ENCODE results near the gene MGLL. TPM values are rescaled to one million over a fixed set of nuclear protein-coding genes. Genes with fewer than 3 reads are reported as not detected.
"Not testable (repeated sequence)": the region's sequence is repeated elsewhere in the genome, so short reads cannot be mapped to it uniquely, and the experiment has no call there.

Gene MGLL
- total and polyA plus RNA-seq, 2 donors: 23.4 to 83.0 TPM

GRCh38 chr3:127711021-127711695 lies 111.2 kb downstream of the MGLL start:
- WGBS: 81% methylated on average over 14 of the region's 14 CpGs
- Histone ChIP-seq H3K4me1 (ENCODE audit: insufficient read depth) (no peaks in the 10 kb centered on the region), H3K36me3 (ENCODE audit: insufficient read depth) (no peaks in the 10 kb centered on the region), H3K4me3 (ENCODE audit: low read depth, low read length) (no peak overlapping the region), H3K27ac (ENCODE audit: low read depth) (no peak overlapping the region)
- no peak for DNase-seq (ENCODE audit: extremely low spot score)

- Histone ChIP-seq H3K27ac (ENCODE audit: low read depth) (no peak overlapping the region), H3K36me3 (ENCODE audit: insufficient read depth) (no peaks in the 10 kb centered on the region), H3K4me1 (ENCODE audit: insufficient read depth) (no peaks in the 10 kb centered on the region), H3K4me3 (ENCODE audit: low read depth, low read length) (no peak overlapping the region)
- WGBS: 75% methylated on average over 18 of the region's 18 CpGs
- no peak for DNase-seq (ENCODE audit: extremely low spot score)
These were observed 112.0 kb downstream of the MGLL start for GRCh38 chr3:127710155-127710941.

DNA sequence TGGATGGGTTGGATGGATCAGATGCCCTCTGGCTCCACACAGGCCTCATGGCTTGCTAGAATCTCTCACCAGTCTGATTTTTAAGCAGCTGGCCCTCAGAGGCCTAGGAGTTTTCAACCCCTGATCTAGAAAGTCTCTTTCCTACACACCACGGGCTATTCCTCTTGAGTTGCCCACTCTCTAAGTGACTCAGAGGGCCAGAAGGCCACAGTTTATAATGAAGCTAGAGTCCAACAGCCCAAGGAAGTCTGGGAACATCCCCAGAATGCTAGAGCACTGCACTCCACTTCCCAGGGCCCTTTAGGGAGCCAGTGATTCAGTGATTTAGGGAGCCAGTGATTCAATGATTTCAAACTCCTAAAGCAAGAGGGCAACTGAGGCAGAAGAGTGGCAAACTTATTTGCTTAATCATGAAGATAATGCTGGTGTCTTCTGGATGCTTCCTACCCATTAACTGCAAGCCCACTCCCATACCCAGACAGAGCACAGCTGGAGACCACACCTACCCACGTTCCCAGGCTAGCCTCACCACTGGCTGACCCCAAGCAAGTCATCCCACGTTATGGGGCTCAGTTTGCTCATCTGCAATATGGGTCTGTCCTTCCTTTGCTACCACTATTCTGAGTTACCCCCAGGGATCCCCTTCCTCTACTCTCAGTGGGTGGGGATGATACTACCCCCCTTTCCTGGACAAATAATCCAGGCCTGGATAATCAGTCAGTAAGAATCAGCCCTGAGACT lies 112.8 kb downstream of the MGLL start:
- no peaks in the 10 kb centered on the region for H3K36me3 ChIP-seq (ENCODE audit: insufficient read depth)
- no peak overlapping the region for H3K4me3 ChIP-seq (ENCODE audit: low read depth, low read length)
- no peak for DNase-seq (ENCODE audit: extremely low spot score)
- H3K4me1 ChIP-seq (ENCODE audit: insufficient read depth): no peaks in the 10 kb centered on the region
- WGBS: 67% methylated on average over 3 of the region's 3 CpGs
- H3K27ac ChIP-seq (ENCODE audit: low read depth): no peak overlapping the region

DNA sequence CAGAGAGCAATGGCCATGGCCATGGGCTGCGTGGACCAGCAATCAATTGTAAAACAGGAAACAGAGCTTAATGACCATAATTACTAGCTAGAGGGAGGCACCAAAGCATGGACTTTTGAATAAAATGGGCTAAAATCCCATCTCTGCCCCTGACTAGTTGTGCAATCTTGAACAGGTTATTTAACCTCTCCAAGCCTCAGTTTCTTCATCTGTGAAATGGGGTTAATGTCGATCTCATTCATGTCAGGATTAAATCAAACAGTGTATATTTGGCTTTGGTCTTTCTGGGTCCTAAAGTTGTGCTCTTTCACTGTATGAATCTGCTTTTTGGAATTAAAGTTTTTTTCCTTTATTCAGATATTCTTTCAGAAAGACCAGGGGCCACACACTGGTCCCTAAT lies 113.5 kb downstream of the MGLL start:
- DNase-seq (ENCODE audit: extremely low spot score): no peak
- no peaks in the 10 kb centered on the region for H3K4me1 ChIP-seq (ENCODE audit: insufficient read depth)
- no peak overlapping the region for H3K27ac ChIP-seq (ENCODE audit: low read depth)
- no peaks in the 10 kb centered on the region for H3K36me3 ChIP-seq (ENCODE audit: insufficient read depth)
- no peak overlapping the region for H3K4me3 ChIP-seq (ENCODE audit: low read depth, low read length)
- WGBS: 88% methylated on average over 2 of the region's 2 CpGs

- no peak overlapping the region for H3K27ac ChIP-seq (ENCODE audit: low read depth)
- no peaks in the 10 kb centered on the region for H3K4me1 ChIP-seq (ENCODE audit: insufficient read depth)
- 35% methylated on average over 13 of the region's 13 CpGs for WGBS
- no peaks in the 10 kb centered on the region for H3K36me3 ChIP-seq (ENCODE audit: insufficient read depth)
- no peak for DNase-seq (ENCODE audit: extremely low spot score)
- no peak overlapping the region for H3K4me3 ChIP-seq (ENCODE audit: low read depth, low read length)
These were observed 114.4 kb downstream of the MGLL start for GRCh38 chr3:127707851-127708411.

GRCh38 chr3:127706785-127707351 lies 115.4 kb downstream of the MGLL start:
- DNase-seq (ENCODE audit: extremely low spot score): no peak
- Histone ChIP-seq H3K27ac (ENCODE audit: low read depth) (no peak overlapping the region), H3K4me3 (ENCODE audit: low read depth, low read length) (no peak overlapping the region), H3K36me3 (ENCODE audit: insufficient read depth) (no peaks in the 10 kb centered on the region), H3K4me1 (ENCODE audit: insufficient read depth) (no peaks in the 10 kb centered on the region)
- WGBS: 88% methylated on average over 16 of the region's 16 CpGs

DNA sequence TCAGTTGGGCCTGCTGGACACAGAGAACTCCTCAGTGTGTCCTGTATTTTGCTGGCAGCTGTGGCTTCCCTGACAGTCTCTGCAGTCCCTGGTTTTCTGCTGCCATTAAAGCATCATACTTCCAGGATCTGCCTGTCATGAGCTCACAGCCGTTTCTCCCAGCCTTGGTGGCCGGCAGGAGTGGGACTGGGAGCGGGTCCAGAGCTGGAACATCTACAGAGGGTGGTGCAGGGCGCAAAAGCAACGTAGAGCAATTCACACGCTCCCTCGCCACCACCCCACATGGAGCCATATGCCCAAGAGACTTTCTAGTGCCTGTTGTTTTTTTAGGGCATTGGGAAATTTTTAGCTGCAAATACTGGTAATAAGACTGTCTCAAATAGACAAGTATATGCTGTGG lies 116.0 kb downstream of the MGLL start:
- no peaks in the 10 kb centered on the region for H3K4me1 ChIP-seq (ENCODE audit: insufficient read depth)
- no peak overlapping the region for H3K4me3 ChIP-seq (ENCODE audit: low read depth, low read length)
- no peaks in the 10 kb centered on the region for H3K36me3 ChIP-seq (ENCODE audit: insufficient read depth)
- DNase-seq (ENCODE audit: extremely low spot score): no peak
- 76% methylated on average over 7 of the region's 7 CpGs for WGBS
- no peak overlapping the region for H3K27ac ChIP-seq (ENCODE audit: low read depth)

GRCh38 chr3:127704840-127705239 lies 117.5 kb downstream of the MGLL start:
- not testable (repeated sequence) for DNase-seq (ENCODE audit: extremely low spot score); H3K4me3 ChIP-seq (ENCODE audit: low read depth, low read length)

GRCh38 chr3:127702151-127702578 lies 120.2 kb downstream of the MGLL start:
- Histone ChIP-seq H3K36me3 (ENCODE audit: insufficient read depth) (no peaks in the 10 kb centered on the region), H3K4me1 (ENCODE audit: insufficient read depth) (peaks cover 2% of the 10 kb centered on the region), H3K4me3 (ENCODE audit: low read depth, low read length) (no peak overlapping the region), H3K27ac (ENCODE audit: low read depth) (no peak overlapping the region)
- no peak for DNase-seq (ENCODE audit: extremely low spot score)
- 51% methylated on average over 4 of the region's 4 CpGs for WGBS

More at GRCh38 chr3:127704840-127705239, 117.5 kb downstream of the MGLL start:
- not testable (repeated sequence) for H3K4me1 ChIP-seq (ENCODE audit: insufficient read depth); H3K36me3 ChIP-seq (ENCODE audit: insufficient read depth); H3K27ac ChIP-seq (ENCODE audit: low read depth)
- WGBS: 91% methylated on average over 4 of the region's 4 CpGs

DNA sequence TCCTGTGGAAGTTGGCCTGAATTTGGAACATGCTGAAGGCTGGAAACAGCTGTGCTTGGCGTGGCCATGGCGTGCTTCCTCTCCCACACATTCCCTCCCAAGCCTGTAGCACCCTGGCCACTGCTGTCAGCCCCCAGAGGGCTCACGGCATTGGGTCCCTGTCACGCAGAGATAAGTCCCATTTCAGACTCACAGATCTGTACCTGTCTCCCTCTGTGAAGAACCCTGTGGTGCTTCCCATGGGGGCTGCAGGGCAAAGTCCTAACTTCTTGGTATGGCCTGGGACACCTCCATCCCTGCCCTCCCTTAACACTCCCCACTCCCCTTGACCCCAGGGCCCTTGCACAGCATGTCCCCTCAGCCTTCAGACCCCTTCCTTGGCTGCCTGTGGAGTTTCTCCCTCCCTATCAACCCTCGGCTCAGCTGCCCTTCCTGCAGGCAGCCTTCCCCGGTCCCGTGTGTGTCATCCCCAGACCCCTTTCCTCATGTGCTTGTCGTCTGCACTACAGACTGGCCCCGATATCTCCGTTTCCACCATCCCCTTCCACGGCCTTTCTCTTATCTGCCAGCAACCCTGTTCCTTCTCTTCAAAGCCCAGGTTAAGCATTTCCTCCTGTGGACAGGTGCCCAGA lies 120.9 kb downstream of the MGLL start:
- H3K27ac ChIP-seq (ENCODE audit: low read depth): peak overlapping the region; percentile 42
- H3K4me3 ChIP-seq (ENCODE audit: low read depth, low read length): no peak overlapping the region
- no peak for DNase-seq (ENCODE audit: extremely low spot score)
- no peaks in the 10 kb centered on the region for H3K36me3 ChIP-seq (ENCODE audit: insufficient read depth)
- H3K4me1 ChIP-seq (ENCODE audit: insufficient read depth): peaks cover 2% of the 10 kb centered on the region
- WGBS: 72% methylated on average over 11 of the region's 11 CpGs

DNA sequence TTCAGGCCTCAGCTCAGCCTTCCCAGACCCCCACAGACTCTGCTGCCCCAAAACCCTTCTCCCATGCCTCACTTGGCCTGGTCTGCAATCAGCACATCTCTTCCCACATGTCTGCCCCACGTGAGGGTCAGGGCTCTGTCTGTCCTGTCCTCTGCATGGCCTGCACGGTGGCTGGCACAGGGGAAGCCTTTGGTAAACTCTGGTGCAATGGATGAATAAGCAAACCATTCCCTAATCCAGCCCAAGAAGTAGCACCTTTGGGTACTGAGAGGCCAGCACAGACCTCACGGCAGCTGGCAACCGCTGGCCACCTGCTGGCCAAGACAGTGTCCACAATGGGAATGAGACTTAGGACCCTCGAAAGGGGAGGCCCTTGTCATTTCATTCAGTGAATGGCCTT lies 121.9 kb downstream of the MGLL start:
- Histone ChIP-seq H3K4me3 (ENCODE audit: low read depth, low read length) (no peak overlapping the region), H3K27ac (ENCODE audit: low read depth) (no peak overlapping the region), H3K36me3 (ENCODE audit: insufficient read depth) (no peaks in the 10 kb centered on the region), H3K4me1 (ENCODE audit: insufficient read depth) (peaks cover 2% of the 10 kb centered on the region)
- DNase-seq (ENCODE audit: extremely low spot score): no peak
- 79% methylated on average over 5 of the region's 5 CpGs for WGBS

GRCh38 chr3:127699416-127700300 lies 122.7 kb downstream of the MGLL start:
- Histone ChIP-seq H3K27ac (ENCODE audit: low read depth) (peak overlapping the region; percentile 13), H3K36me3 (ENCODE audit: insufficient read depth) (no peaks in the 10 kb centered on the region), H3K4me3 (ENCODE audit: low read depth, low read length) (no peak overlapping the region), H3K4me1 (ENCODE audit: insufficient read depth) (peaks cover 2% of the 10 kb centered on the region)
- 79% methylated on average over 9 of the region's 9 CpGs for WGBS
- DNase-seq (ENCODE audit: extremely low spot score): no peak

All from urinary bladder (tissue), 4 donors.